GF-D8 (cell line): ENCODE data around the gene ATRIP.

ENCODE experiments used
- DNase-seq: peaks from one replicate; lab custom pipeline; 2025; lab: John Stamatoyannopoulos, UW

ATRIP gene

GRCh38 chr3:48423883-48424695 lies 22.4 kb upstream of the ATRIP start:
- no peak for DNase-seq

GRCh38 chr3:48425281-48425812 lies 21.2 kb upstream of the ATRIP start:
- DNase-seq: no peak

- DNase-seq: no peak
Observed at GRCh38 chr3:48426401-48426909, 20.1 kb upstream of the ATRIP start.

GRCh38 chr3:48426944-48427629 lies 19.4 kb upstream of the ATRIP start:
- no peak for DNase-seq

- DNase-seq: no peak
Observed at GRCh38 chr3:48427630-48427962, 18.9 kb upstream of the ATRIP start.

GRCh38 chr3:48428088-48428571 lies 18.4 kb upstream of the ATRIP start:
- DNase-seq: no peak

GRCh38 chr3:48428572-48429316 lies 17.8 kb upstream of the ATRIP start:
- DNase-seq: no peak

GRCh38 chr3:48429317-48429959 lies 17.1 kb upstream of the ATRIP start:
- DNase-seq: no peak

GRCh38 chr3:48429960-48430707 lies 16.4 kb upstream of the ATRIP start, which contains the start of gene PLXNB1:
PLXNB1 (minus strand) TSS chr3:48430086; CDS start chr3:48424611, 5,475 bp downstream.
- no peak for DNase-seq

- DNase-seq: no peak
Observed at GRCh38 chr3:48430708-48431101, 15.8 kb upstream of the ATRIP start.

- no peak for DNase-seq
Observed at GRCh38 chr3:48431224-48432029, 15.1 kb upstream of the ATRIP start.

- no peak for DNase-seq
Observed at GRCh38 chr3:48432411-48433371, 13.8 kb upstream of the ATRIP start.

- DNase-seq: no peak
Observed at GRCh38 chr3:48433472-48434118, 12.9 kb upstream of the ATRIP start.

- DNase-seq: no peak
Observed at GRCh38 chr3:48434591-48435222, 11.8 kb upstream of the ATRIP start.

GRCh38 chr3:48435223-48435595 lies 11.3 kb upstream of the ATRIP start:
- DNase-seq: no peak

GRCh38 chr3:48435774-48436476 lies 10.6 kb upstream of the ATRIP start:
- peak; percentile 43 for DNase-seq

GRCh38 chr3:48436477-48436787 lies 10.1 kb upstream of the ATRIP start:
- DNase-seq: no peak
